Stimulated activated CD8-positive, alpha-beta memory T cell treated with anti-CD3 and anti-CD28 coated beads, Interleukin-7, amount 100 ng/mL, for 1 hour (primary cell): Measurements from ENCODE around the gene AGA.

Experiments
- DNase-seq, 2 donors: peaks; one replicate each; pipeline ENCODE4 v3.0.0-alpha.2; 2020; ENCODE audit warnings: low read depth in 2 of 2

Gene AGA

GRCh38 chr4:177441803-177442622 is at the start of gene AGA:
Gene AGA (minus strand): TSS chr4:177442437. CDS start chr4:177442375, 62 bp downstream.
- peak; percentile 86 to 91 for DNase-seq

DNA sequence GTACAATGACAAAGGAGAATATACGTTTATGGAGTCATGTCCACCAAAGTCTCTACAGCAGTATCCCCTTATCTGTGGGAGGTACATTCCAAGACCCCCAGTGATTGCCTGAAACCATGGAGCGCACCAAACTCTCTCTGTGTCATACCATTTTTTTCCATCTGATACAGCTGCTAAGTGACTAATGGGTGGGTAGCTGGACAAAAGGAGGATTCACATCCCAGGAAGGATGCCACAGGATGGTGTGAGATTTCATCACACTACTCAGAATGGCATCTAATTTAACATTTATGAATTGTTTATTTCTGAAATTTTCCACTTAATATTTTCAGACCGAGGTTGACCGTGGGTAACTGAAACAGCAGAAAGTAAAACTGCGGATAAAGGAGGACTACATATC is 49.8 kb upstream of the AGA start:
- no peak for DNase-seq

GRCh38 chr4:177490769-177491168 is 48.5 kb upstream of the AGA start:
- no peak for DNase-seq

DNA sequence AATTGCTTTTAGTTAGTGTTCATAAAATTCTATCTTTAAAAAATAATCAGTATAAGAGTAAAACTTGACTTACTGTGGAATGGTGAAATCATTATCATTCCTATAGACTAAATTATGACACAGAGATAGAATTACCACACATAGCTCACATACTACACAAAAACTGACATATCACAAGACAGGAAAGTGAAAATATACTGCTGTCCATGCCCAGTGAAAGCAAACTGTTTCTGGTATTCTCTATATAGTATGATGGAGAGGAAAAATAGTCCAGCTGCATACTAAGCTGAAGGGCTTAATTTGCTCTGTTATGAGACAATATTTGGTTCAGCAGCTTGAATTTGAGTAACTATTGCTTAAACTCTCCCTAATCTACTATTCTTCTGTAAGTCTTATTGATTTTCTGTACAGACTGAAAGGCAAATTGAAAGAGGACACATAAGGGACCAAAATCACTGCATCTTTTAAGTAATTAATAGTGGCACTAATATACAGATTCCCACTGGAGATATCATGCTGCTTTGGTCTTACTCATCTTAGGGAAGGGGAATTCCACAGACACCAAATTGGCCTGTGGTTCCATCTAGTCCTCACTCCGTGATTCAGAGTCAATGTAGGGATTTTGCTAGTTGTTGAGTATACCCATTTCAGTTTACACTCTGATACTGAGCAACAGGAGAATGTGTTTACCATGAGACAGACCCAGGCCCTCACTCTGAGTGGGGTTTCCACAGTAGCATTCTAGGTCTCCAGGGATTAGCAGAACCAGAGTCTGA is 47.4 kb upstream of the AGA start:
- no peak for DNase-seq

DNA sequence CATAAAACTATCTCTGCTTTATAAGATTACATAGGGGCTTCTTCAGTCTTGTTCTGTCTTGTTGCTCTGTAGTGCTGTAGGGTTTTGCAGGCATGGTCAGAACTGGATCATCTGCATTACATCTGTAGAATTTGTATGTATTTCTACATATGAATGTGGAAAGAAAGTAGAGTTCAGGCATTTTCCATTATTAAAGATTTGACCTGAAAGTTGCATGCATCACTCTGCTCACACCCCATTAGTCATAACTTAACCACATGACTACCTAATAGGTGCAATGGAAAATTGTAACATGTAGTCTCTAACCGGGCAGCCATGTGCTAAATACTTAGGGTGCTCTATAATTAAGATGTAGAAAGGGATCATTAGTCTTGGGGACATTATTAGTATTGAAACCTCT is 45.7 kb upstream of the AGA start:
- no peak for DNase-seq

DNA sequence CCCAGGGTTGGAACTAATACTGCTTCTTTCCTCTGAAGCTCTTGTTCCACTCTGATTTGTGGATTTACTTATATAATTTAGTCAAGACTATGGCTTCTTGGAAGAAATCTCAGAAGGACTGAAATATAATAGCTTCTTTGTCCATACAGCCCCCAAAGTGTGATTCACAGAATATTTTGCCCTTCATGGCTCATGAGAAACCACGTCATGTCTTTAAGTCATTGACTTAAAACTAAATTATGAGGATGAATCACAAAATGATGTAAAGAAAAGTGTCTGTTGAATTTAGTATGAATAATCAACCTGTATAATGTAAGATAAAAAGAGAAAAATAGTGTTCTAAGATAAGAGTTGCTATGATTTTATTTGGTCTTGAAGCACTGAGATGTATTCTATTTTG is 43.3 kb upstream of the AGA start:
- DNase-seq: no peak

- no peak for DNase-seq
These were observed 42.4 kb upstream of the AGA start for GRCh38 chr4:177484613-177485021.

GRCh38 chr4:177483760-177484159 is 41.5 kb upstream of the AGA start:
- DNase-seq: no peak

GRCh38 chr4:177483271-177483670 is 41.0 kb upstream of the AGA start:
- DNase-seq: no peak

DNA sequence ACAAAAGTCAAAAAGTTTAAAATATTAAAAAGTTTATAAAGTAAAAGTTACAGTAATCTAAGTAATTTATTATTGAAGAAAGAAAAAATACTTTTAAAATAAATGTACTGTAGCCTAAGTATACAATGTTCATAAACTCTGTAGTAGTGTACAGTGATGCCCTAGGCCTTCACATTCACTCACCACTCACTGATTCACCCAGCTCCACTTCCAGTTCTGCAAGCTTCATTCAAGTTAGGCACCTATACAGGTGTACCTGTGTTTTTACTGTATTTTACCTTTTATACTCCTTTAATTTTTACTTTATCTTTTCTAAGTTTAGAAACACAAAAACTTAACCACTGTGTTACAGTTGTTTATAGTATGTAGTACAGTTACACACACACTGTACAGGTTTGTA is 40.1 kb upstream of the AGA start:
- no peak for DNase-seq

DNA sequence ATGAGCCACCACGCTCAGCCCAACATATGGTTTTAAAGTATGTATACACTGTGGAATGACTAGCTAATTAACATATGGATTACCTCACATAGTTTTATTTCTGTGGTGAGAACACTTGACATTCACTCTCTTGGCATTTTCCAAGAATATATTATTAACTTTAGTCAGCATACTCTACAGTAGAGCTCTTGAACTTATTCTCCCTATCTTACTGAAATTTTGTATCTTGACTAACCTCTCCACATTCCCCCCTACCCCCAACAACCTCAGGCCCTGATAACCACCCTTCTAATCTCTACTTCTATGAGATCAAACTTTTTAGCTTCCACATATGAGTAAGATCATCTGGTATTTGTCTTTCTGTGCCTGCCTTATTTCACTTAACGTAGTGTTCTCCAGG is 38.6 kb upstream of the AGA start:
- DNase-seq: no peak

- no peak for DNase-seq
These were observed 36.8 kb upstream of the AGA start for GRCh38 chr4:177479063-177479462.

DNA sequence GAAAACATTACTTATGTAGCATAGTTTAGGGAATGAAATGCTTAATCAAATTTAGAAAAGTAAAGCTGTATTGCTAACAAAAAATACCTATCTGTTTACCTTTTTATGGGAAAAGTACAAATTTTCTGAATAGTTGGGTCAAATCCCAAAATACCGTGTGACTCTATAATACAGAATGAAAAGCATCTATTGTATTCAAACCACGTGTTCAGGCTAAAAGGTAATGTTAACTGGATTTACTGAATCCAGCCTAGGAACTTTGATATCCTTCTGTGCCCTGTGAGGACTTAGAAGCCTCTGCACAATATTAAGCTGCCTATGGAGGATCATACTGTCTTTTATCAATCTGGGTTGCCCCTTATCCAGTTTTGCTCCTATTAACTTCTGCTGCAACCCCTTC is 36.3 kb upstream of the AGA start:
- no peak for DNase-seq

DNA sequence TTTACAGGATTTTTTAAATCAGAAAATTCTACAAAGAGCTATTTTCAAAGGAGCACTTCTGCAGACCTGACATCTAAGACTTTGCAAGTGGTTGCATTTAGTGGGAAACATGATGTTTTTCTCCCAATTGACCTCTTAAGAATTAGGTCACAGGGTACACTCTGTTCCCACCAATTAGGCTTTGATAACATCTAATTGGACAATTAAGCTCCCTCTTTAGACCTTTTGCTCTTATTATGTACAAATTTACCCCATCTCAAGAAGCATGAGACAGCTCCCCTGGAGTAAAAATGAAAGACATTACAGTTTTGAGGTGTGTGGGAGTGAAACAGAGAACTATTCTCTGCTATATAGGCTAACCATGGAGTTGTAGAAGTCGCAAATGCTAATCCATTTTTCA is 31.8 kb upstream of the AGA start:
- DNase-seq: no peak

- DNase-seq: no peak
These were observed 21.8 kb upstream of the AGA start for GRCh38 chr4:177464026-177464425.

DNA sequence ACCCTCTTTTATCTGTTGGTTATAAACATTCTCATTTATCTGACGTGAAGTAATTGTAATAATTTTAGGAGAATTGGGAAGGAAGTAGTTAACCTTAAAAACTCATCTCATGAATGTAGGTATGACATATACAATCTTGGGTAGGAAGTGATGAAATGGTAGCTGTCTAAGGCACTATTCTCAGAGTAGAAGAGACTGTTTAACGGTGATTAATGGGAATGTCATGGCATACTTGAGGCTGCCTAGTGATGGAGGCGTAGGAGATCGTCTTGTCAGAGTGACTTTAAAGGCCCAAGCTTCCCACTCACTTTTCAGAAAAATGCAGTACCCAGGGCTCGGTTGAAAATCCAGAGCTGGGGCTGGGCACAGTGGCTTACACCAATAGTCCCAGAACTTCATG is 19.4 kb upstream of the AGA start:
- DNase-seq: no peak

- no peak for DNase-seq
These were observed 18.2 kb upstream of the AGA start for GRCh38 chr4:177460460-177460859.

DNA sequence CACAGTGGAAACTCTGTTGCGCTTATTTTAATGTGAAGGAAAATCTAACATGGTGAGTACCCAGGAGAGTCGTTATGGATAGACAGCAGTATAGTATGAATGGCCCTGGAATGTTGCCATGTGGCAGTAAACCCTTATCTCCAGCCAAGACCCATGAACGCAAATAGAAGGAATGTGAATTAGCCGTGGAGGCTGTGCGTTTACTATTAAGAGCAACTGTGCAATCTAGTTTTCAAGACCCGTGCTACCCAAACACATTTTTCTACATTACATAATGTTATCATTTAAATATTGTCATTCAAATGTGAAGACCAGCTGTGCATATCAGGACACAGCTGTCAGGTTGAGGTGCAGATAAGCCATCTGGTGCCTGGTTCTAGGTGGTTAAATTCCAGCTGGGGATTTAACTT is 13.3 kb upstream of the AGA start:
- DNase-seq: no peak

GRCh38 chr4:177453116-177453515 is 10.9 kb upstream of the AGA start:
- no peak for DNase-seq

GRCh38 chr4:177451108-177451500 is 8.9 kb upstream of the AGA start:
- no peak for DNase-seq

DNA sequence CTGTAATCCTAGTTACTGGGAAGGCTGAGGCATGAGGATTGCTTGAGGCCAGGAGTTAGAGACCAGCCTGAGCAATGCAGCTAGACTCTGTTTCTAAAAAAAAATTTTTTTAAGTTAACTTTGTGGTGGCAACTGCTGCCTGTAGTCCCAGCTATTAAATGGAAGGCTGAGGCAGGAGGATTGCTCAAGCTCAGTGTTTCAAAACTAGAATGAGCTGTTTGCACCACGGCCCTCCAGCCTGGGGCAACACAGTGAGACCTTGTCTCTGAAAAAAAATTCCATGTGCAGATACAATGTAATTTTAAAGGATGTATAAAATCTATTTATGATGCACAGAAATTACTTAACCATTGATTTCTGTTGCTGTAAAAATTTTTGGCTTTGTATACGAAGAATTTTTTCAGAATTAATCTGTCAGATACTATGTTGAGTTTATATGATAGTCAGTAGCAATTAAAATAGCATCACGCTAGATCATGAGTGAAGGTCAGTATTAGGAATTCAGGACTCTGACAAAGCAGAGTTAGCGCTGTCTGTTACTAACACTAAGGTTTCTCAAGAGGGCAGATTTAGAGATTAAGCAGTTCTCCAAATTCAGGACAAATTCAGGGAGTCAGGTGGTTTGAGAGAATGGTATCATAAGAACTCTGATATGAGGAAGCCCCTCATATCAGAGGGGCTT is 8.3 kb upstream of the AGA start:
- no peak for DNase-seq

DNA sequence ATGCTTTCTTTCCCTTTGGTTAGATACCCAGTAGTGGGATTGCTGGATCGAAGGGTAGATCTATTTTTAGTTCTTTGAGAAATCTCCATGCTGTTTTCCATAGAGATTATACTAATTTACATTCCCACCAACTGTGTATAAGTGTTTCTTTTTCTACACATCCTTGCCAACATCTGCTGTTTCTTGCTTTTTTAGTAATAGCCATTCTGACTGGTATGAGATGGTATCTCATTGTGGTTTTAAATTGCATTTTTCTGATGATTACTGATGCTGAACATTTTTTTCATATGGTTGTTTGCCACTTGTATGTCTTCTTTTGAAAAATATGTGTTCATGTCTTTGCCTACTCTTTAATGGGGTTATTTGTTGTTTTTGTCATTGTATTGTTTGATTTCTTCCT is 6.6 kb upstream of the AGA start:
- no peak for DNase-seq
